Stimulated activated CD8-positive, alpha-beta memory T cell treated with anti-CD3 and anti-CD28 coated beads, Interleukin-4, amount 100 ng/mL, for 4 hours (primary cell): Measurements from ENCODE around the gene FOXB2.

ENCODE experiments used
- DNase-seq, 2 donors: peaks; one replicate each; pipeline ENCODE4 v3.0.0-alpha.2; 2020; ENCODE audit warnings: low read depth in 2 of 2, low spot score in 1 of 2

Gene FOXB2

DNA sequence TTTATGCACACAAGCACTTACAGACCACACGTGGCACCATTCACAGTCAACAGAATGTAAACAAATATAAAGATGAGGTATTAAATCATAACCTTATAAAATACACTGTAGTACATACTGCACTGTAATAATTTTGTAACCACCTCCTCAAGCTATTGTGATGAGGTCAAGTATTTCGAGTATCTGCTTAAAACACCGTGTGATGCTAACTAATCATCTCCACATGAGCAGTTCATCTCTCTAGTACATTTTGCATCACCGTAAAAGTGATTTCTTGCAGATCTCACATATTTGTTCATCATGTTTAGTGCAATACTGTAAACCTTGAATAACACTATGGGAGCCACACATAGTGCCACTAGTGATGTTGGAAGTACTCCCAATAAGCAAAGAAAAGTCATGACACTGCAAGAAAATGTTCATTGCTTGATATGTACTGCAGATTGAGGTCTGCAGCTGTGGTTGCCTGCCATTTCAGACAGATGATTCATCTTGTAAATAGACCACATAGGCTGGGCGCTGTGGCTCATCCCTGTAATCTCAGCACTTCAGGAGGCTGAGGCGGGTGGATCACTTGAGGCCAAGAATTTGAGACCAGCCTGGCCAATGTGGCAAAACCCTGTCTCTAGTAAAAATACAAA lies 44.3 kb downstream of the FOXB2 start:
- no peak for DNase-seq

DNA sequence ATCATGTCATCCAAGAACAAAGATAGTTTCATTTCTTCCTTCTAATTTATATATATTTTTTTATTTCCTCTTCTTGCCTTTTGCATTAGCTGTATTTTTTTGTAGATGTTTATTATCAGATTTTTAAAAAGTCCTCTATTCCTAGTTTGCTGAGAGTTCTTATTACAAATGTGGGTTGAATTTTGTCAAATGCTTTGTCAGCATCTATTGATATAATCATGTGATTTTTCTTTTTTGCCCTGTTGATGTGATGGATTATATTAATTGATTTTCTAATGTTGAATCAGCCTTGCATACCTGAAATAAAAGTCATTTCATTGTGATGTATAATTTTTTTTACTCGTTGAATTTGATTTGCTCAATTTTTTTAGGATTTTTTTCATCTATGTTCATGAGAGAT lies 46.9 kb downstream of the FOXB2 start:
- DNase-seq: no peak
